ENCODE measurements around the gene RASGRP3. TPM values are rescaled to one million over a fixed set of nuclear protein-coding genes. Genes with fewer than 3 reads are reported as not detected.

RASGRP3 gene
- total RNA-seq, 1 experiment from 2014 or later, result 0.59 TPM

DNA sequence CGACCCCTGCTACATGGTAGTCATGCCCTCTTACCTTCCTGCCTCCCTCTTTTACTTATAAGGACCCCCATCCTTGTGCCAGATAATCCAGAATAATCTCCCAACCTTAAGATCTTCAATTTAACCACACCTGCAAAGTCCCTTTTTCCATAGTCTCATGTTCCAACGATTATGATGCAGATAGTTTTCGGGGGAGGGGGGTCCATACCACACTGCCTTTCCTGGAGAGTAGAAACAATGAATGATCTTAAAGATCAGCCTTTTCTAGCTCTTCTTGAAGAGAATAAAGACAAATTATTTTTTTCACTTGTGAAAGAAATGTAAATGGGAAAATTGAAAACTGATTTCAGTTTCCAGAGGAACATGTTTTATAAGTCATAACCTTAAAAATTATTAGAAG is 127.0 kb downstream of the RASGRP3 start:
- no peak for DNase-seq (ENCODE audit: low read depth, low spot score)
- no peaks in the 10 kb centered on the region for H3K9me2 ChIP-seq (ENCODE audit: insufficient read depth)
- H3K4me3 ChIP-seq (replicated peaks in 1 of 2; ENCODE audit: low read depth in 1 of 2, low read length in 2 of 2), result no peak overlapping the region
- TF ChIP-seq EGR1 (IDR thresholded peaks at IDR 0.05; ENCODE audit: low read depth) (no peak), YY1 (IDR thresholded peaks at IDR 0.05; ENCODE audit: extremely low read depth, insufficient replicate concordance, low read depth, low read length) (no peak), FOSL1 (IDR thresholded peaks at IDR 0.05; ENCODE audit: low read depth) (no peak), TCF7L2 (IDR thresholded peaks at IDR 0.05; ENCODE audit: borderline replicate concordance, extremely low read depth, insufficient read depth, insufficient read length) (no peak), CBX3 (IDR thresholded peaks at IDR 0.05; ENCODE audit: low read depth) (no peak), EZH2phosphoT487 (IDR thresholded peaks at IDR 0.05; ENCODE audit: borderline replicate concordance) (no peak), RAD21 (IDR thresholded peaks at IDR 0.05; ENCODE audit: low read depth) (no peak), SIN3A (IDR thresholded peaks at IDR 0.05; ENCODE audit: low read depth) (no peak), EZH2 (IDR thresholded peaks at IDR 0.05) (no peak), POLR2A (IDR thresholded peaks at IDR 0.05; ENCODE audit: borderline replicate concordance, extremely low read depth, insufficient read depth, insufficient read length) (no peak)
- TF ChIP-seq, protein P1, sequence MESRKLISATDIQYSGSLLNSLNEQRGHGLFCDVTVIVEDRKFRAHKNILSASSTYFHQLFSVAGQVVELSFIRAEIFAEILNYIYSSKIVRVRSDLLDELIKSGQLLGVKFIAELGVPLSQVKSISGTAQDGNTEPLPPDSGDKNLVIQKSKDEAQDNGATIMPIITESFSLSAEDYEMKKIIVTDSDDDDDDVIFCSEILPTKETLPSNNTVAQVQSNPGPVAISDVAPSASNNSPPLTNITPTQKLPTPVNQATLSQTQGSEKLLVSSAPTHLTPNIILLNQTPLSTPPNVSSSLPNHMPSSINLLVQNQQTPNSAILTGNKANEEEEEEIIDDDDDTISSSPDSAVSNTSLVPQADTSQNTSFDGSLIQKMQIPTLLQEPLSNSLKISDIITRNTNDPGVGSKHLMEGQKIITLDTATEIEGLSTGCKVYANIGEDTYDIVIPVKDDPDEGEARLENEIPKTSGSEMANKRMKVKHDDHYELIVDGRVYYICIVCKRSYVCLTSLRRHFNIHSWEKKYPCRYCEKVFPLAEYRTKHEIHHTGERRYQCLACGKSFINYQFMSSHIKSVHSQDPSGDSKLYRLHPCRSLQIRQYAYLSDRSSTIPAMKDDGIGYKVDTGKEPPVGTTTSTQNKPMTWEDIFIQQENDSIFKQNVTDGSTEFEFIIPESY (IDR thresholded peaks at IDR 0.05; ENCODE audit: extremely low read depth, insufficient replicate concordance, low read length), result no peak
- TF ChIP-seq, protein P2, sequence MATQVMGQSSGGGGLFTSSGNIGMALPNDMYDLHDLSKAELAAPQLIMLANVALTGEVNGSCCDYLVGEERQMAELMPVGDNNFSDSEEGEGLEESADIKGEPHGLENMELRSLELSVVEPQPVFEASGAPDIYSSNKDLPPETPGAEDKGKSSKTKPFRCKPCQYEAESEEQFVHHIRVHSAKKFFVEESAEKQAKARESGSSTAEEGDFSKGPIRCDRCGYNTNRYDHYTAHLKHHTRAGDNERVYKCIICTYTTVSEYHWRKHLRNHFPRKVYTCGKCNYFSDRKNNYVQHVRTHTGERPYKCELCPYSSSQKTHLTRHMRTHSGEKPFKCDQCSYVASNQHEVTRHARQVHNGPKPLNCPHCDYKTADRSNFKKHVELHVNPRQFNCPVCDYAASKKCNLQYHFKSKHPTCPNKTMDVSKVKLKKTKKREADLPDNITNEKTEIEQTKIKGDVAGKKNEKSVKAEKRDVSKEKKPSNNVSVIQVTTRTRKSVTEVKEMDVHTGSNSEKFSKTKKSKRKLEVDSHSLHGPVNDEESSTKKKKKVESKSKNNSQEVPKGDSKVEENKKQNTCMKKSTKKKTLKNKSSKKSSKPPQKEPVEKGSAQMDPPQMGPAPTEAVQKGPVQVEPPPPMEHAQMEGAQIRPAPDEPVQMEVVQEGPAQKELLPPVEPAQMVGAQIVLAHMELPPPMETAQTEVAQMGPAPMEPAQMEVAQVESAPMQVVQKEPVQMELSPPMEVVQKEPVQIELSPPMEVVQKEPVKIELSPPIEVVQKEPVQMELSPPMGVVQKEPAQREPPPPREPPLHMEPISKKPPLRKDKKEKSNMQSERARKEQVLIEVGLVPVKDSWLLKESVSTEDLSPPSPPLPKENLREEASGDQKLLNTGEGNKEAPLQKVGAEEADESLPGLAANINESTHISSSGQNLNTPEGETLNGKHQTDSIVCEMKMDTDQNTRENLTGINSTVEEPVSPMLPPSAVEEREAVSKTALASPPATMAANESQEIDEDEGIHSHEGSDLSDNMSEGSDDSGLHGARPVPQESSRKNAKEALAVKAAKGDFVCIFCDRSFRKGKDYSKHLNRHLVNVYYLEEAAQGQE (IDR thresholded peaks at IDR 0.05; ENCODE audit: low read depth), result no peak
- TF ChIP-seq, protein P3, sequence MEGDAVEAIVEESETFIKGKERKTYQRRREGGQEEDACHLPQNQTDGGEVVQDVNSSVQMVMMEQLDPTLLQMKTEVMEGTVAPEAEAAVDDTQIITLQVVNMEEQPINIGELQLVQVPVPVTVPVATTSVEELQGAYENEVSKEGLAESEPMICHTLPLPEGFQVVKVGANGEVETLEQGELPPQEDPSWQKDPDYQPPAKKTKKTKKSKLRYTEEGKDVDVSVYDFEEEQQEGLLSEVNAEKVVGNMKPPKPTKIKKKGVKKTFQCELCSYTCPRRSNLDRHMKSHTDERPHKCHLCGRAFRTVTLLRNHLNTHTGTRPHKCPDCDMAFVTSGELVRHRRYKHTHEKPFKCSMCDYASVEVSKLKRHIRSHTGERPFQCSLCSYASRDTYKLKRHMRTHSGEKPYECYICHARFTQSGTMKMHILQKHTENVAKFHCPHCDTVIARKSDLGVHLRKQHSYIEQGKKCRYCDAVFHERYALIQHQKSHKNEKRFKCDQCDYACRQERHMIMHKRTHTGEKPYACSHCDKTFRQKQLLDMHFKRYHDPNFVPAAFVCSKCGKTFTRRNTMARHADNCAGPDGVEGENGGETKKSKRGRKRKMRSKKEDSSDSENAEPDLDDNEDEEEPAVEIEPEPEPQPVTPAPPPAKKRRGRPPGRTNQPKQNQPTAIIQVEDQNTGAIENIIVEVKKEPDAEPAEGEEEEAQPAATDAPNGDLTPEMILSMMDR (IDR thresholded peaks at IDR 0.05 in 2 of 3, conservative IDR thresholded peaks at IDR 0.05 in 1 of 3; ENCODE audit: borderline replicate concordance in 1 of 3, insufficient read depth in 1 of 3, low read depth in 2 of 3, low read length in 2 of 3), result no peak
- TF ChIP-seq, protein P4, sequence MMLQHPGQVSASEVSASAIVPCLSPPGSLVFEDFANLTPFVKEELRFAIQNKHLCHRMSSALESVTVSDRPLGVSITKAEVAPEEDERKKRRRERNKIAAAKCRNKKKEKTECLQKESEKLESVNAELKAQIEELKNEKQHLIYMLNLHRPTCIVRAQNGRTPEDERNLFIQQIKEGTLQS (IDR thresholded peaks at IDR 0.05), result no peak
- H3K27me3 ChIP-seq (ENCODE audit: insufficient read depth, low read length), result no peaks in the 10 kb centered on the region
- H3K79me2 ChIP-seq (ENCODE audit: insufficient read depth, low read length), result peaks cover 6% of the 10 kb centered on the region
- H2AFZ ChIP-seq (ENCODE audit: low read depth, low read length, poor library complexity, severe bottlenecking), result no peak overlapping the region
- POLR2A ChIA-PET, result no interaction called here
- RAD21 ChIA-PET (ENCODE audit: low non-redundant PET in 1 of 2, low total read pairs in 2 of 2, uncharacterized antibody in 2 of 2, unreplicated experiment in 2 of 2), result no interaction called here
- H3K4me1 ChIP-seq (ENCODE audit: control insufficient read depth in 1 of 2, insufficient read depth in 2 of 2, low read length in 2 of 2), result peaks cover 0 to 9% of the 10 kb centered on the region in 2 experiments; a peak in 3 of 4 replicates
- H3K27ac ChIP-seq (ENCODE audit: low read depth, low read length), result no peak overlapping the region
- CTCF ChIA-PET, result no interaction called here
- no peaks in the 10 kb centered on the region for H3K36me3 ChIP-seq (ENCODE audit: control insufficient read depth in 1 of 2, insufficient read depth in 2 of 2, low read length in 2 of 2)
- no peak overlapping the region for H3K9ac ChIP-seq (ENCODE audit: low read length)
- BruUV-seq (replicated peaks), result no TSS peak
- no peaks in the 10 kb centered on the region for H4K20me1 ChIP-seq (ENCODE audit: insufficient read depth)
- ATAC-seq, result no peak
- no peak overlapping the region for H3K4me2 ChIP-seq (ENCODE audit: low read length)
- intact Hi-C loops (cut with micrococcal nuclease), result no loop called here
- no peaks in the 10 kb centered on the region for H3K9me3 ChIP-seq (ENCODE audit: control insufficient read depth in 1 of 2, insufficient read depth in 1 of 2, low read depth in 1 of 2, low read length in 2 of 2)

Measured in HCT116 (cell line).